IMR-90 (cell line): ENCODE measurements around the gene ZNF212.

Experiments
- CEBPB ChIP-seq: IDR thresholded peaks from 2 replicates; pipeline ENCODE4 v1.6.1; 2012; ENCODE audit warnings: low read depth, low read length, improper control_type of control experiment
- MXI1 ChIP-seq: IDR thresholded peaks from 2 replicates; pipeline ENCODE4 v1.6.1; 2012; ENCODE audit warnings: low read depth, mild to moderate bottlenecking, low read length, moderate library complexity, borderline replicate concordance
- NFE2L2 ChIP-seq: fragments of 150-350 bp; IDR thresholded peaks from 2 replicates; pipeline ENCODE4 v1.6.1; 2016; ENCODE audit warnings: low read depth, mild to moderate bottlenecking, low read length
- POLR2A ChIP-seq: IDR thresholded peaks from 2 replicates; pipeline ENCODE4 v1.6.1; 2012; ENCODE audit warnings: mild to moderate bottlenecking, low read depth, low read length
- RCOR1 ChIP-seq: IDR thresholded peaks from 2 replicates; pipeline ENCODE4 v1.6.1; 2012; ENCODE audit warnings: mild to moderate bottlenecking, low read length, improper control_type of control experiment; ENCODE audit not compliant: insufficient replicate concordance
- SMC3 ChIP-seq: fragments of 150-350 bp; IDR thresholded peaks from 2 replicates; pipeline ENCODE4 v1.6.1; 2016; ENCODE audit warnings: low read depth, mild to moderate bottlenecking, antibody characterized with exemption, low read length, moderate library complexity
- TF ChIP-seq, protein P1 (sequence below): conservative IDR thresholded peaks from 2 replicates; pipeline ENCODE4 v1.5.1; 2012; ENCODE audit warnings: mild to moderate bottlenecking, low read depth, low read length, improper control_type of control experiment

DNA sequence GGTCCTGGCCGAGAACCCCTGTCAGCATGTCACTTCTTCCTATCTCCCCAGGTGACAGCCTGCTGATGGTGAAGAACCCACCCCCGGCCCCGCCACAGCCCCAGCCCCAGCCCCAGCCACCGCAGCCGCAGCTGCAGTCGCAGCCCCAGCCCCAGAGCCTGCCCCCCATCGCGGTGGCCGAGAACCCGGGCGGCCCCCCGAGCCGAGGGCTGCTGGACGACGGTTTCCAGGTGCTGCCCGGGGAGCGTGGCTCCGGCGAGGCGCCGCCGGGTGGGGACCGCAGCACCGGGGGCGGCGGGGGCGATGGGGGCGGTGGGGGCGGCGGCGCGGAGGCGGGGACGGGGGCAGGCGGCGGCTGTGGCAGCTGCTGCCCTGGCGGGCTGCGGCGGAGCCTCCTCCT lies 15.7 kb upstream of the ZNF212 start:
- TF ChIP-seq, protein P1, sequence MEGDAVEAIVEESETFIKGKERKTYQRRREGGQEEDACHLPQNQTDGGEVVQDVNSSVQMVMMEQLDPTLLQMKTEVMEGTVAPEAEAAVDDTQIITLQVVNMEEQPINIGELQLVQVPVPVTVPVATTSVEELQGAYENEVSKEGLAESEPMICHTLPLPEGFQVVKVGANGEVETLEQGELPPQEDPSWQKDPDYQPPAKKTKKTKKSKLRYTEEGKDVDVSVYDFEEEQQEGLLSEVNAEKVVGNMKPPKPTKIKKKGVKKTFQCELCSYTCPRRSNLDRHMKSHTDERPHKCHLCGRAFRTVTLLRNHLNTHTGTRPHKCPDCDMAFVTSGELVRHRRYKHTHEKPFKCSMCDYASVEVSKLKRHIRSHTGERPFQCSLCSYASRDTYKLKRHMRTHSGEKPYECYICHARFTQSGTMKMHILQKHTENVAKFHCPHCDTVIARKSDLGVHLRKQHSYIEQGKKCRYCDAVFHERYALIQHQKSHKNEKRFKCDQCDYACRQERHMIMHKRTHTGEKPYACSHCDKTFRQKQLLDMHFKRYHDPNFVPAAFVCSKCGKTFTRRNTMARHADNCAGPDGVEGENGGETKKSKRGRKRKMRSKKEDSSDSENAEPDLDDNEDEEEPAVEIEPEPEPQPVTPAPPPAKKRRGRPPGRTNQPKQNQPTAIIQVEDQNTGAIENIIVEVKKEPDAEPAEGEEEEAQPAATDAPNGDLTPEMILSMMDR, result no peak
- no peak for TF ChIP-seq POLR2A
- TF ChIP-seq NFE2L2, result no peak
- no peak for TF ChIP-seq CEBPB
- TF ChIP-seq SMC3, result no peak
- no peak for TF ChIP-seq MXI1
- TF ChIP-seq RCOR1, result no peak
